ENCODE data around the gene ALDH1L1. TPM values are rescaled to one million over a fixed set of nuclear protein-coding genes. Genes with fewer than 3 reads are reported as not detected.

ALDH1L1 gene
- total and polyA plus RNA-seq, 2 of the 8 experiments (the other 6 are each of a cell fraction or from before 2014, with no cell fraction given), result 0.98 to 1.6 TPM

GRCh38 chr3:126127452-126127851 lies 52.9 kb downstream of the ALDH1L1 start (continued):
- TF ChIP-seq CHD7 (IDR thresholded peaks at IDR 0.05; ENCODE audit: insufficient replicate concordance, low read length) (no peak), SP2 (IDR thresholded peaks at IDR 0.05; ENCODE audit: low read length) (no peak)
